AG20443 (cell line): ENCODE results near the gene EPHA3.

ENCODE experiments used
- DNase-seq: peaks from one replicate; pipeline ENCODE4 v3.0.0; 2012; ENCODE audit warnings: low spot score, mixed read lengths

Gene EPHA3

GRCh38 chr3:89363171-89363570 is 255.8 kb downstream of the EPHA3 start:
- DNase-seq: no peak

DNA sequence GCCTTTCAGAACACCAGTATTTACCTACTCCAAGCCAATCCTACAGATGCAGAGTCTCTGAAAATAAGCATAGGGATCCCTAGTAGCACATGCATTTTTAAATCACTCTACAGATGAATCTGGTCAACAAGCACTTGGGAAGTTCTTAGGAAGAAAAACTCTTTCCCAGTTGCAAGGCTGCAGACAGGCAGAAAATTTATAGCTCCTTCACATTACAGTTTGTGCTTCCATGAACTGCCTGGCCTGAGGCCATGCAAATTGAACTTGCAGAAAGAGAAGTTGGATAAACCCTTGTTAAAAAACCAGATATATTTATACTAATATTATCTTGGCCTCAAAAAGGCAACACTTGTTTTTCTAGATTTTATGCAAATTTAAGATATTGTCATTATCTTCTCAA is 256.9 kb downstream of the EPHA3 start:
- no peak for DNase-seq

- no peak for DNase-seq
Measured at GRCh38 chr3:89367166-89367565, 259.7 kb downstream of the EPHA3 start.

- DNase-seq: no peak
Measured at GRCh38 chr3:89368846-89369245, 261.4 kb downstream of the EPHA3 start.

DNA sequence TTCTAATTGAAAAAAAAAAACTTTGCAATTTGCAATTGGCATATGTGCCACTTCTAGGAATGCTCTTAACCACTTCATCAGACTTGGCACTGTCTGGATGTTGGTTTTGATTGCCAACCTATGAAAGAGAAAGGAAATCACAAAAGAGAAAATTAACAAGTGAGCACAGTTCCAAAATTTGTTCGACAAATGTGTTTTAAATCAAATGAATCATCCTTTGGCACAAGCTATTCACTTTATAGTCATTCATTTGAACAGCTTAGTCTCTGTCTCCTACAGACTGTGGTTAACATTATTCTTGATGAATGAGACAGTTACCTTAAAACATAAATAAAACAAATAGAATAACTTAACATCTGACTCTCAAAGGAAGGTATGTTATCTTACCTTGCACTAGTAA is 265.0 kb downstream of the EPHA3 start:
- peak; percentile 20 for DNase-seq

GRCh38 chr3:89373434-89373833 is 266.0 kb downstream of the EPHA3 start:
- no peak for DNase-seq

GRCh38 chr3:89375451-89375850 is 268.0 kb downstream of the EPHA3 start:
- DNase-seq: no peak

DNA sequence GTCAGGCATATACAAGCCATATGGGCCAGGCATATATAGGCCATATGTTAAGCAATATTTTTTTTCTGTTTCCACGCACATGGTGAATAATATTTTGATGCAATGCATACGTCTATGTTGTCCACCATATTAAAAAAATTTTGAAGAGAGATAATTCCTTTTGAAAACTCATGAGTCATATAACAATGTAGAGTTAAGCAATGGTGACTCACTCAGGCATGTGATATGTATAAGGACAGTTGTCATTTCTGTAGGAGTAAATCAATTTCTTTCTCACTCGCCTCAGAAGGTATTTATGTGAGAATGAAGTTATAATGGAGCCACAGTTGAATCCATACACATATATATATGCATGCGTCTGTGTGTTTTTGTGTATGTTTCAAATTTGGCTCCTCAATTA is 272.6 kb downstream of the EPHA3 start:
- DNase-seq: no peak

- DNase-seq: no peak
Measured at GRCh38 chr3:89392991-89393390, 285.6 kb downstream of the EPHA3 start.

DNA sequence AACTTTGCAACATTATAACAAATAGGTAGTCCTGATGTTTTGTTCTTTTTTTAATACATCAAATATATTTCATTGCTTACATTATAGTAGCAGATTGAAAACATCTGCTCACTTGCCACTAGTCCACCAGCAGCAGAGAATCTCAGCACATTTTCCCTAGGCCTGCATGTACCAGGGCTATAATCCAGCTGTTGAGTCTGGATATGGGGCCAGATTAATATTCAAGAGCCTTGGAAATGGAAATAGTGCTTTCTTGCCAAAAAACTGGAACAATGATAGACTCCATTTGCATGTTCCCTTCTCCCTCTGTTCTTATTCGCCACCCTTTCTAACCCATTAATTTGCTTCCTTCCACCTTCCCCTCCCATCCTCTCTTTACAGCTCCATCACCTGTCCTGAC is 288.0 kb downstream of the EPHA3 start:
- no peak for DNase-seq

DNA sequence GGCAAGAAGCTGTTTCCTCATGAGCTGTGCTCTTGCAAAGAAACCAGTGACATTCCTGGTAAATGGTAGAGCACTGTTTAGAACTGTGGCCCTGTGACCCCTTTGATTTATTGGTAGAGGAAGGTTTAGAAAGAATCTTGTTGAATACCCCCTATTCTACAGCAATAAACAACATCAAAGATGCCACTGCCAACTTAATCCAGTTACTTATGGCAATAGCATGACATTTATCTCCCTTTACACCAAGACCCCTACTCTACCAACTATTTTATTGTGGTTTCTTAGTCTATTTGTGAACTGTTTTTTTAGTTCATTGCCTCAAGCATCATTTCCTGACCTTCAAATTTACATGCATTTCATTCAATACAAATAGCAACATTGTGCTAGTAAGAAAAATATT is 288.6 kb downstream of the EPHA3 start:
- DNase-seq: no peak

GRCh38 chr3:89402051-89402450 is 294.6 kb downstream of the EPHA3 start:
- DNase-seq: no peak

- DNase-seq: no peak
Measured at GRCh38 chr3:89405176-89405575, 297.8 kb downstream of the EPHA3 start.

DNA sequence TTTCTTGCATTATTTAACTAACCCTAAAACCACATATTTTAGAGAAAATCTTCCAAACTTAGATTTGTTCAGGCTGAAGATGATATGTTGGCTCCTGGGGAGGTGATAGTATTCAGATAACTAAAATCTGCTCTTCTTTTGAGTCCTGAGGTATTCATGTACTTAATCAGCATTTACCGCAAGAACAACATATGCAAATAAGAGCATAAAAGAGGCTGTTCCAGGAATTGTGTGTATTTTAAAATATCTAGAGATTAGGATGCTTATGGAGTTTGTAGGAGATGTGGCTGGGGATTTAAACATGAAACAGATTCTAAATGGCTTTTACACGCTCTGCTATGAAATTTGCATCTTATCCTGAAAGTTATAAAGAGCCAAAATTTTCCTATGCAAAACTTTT is 298.2 kb downstream of the EPHA3 start:
- no peak for DNase-seq

DNA sequence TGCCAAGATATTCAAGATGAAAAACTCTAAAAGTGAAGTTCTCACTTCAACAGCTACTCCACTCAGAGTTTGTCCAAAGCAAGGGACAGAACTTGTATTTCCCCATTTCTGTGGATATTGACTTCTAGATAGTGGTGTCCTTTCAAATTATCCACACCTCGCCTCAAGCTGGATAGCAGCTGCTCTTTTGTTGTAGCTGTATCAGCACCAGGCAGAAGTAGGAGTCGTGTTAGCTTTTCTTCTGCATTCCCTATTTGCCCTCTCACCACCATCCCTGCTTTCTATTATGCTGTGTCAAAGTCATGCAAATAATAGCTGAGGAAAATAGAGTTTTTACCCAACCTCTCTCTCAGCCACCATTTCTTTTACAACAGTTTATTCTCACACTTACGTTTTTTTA is 303.8 kb downstream of the EPHA3 start:
- no peak for DNase-seq

- no peak for DNase-seq
Measured at GRCh38 chr3:89414270-89414669, 306.8 kb downstream of the EPHA3 start.

- no peak for DNase-seq
Measured at GRCh38 chr3:89419647-89420241, 312.3 kb downstream of the EPHA3 start.

GRCh38 chr3:89426060-89426459 is 318.6 kb downstream of the EPHA3 start:
- DNase-seq: no peak

GRCh38 chr3:89434621-89435380 is 327.4 kb downstream of the EPHA3 start:
- no peak for DNase-seq

GRCh38 chr3:89436846-89437245 is 329.4 kb downstream of the EPHA3 start:
- DNase-seq: no peak

DNA sequence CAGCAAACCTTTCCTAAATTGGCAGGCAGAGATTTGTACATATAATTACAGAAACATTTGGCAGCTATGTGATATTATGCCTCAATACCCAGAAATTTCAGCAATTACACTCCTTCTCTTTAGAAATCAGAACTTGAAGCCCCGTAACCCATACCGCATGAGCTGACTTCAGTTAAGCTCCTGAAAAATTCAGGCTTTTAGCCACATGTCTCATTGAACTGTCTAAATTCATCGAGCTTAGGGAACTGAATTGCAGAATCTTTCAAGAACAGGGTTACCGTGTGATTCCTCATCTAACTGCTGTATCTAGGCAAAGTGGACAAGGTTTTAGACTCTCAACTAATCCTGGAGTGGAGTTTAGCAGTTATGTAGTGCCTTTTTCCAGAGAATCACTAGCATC is 333.0 kb downstream of the EPHA3 start:
- DNase-seq: no peak

GRCh38 chr3:89441141-89441540 is 333.7 kb downstream of the EPHA3 start:
- DNase-seq: no peak

DNA sequence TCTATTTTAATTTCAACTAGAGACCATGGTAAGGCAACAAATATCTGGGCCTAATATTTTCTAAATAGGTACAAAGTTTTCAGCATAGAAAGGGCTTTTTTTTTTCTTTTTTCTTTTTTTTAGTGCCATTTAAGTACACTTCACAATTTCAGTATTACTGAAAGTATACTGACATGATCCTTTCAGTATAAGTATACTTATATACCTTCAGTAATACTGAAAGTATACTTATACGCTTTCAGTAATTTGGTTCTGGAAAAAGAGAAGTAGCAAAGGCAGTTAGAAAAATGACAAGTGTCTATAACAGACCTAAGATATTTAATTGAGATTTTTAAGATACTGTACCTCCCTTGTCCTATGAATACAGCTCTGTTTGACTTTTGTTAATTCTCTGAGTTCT is 339.2 kb downstream of the EPHA3 start:
- DNase-seq: no peak

- no peak for DNase-seq
Measured at GRCh38 chr3:89447243-89447642, 339.8 kb downstream of the EPHA3 start.
